GM21723 (cell line): ENCODE data around the gene EFHC2.
"Not testable (repeated sequence)": the region's sequence is repeated elsewhere in the genome, so short reads cannot be mapped to it uniquely, and the experiment has no call there.

ENCODE experiments used
- ATAC-seq: cut with Tn5 transposase; IDR thresholded peaks from one replicate; pipeline ENCODE4 v1.9.1; 2021; ENCODE audit warnings: mild to moderate bottlenecking, moderate library complexity; ENCODE audit not compliant: unreplicated experiment

Gene EFHC2

DNA sequence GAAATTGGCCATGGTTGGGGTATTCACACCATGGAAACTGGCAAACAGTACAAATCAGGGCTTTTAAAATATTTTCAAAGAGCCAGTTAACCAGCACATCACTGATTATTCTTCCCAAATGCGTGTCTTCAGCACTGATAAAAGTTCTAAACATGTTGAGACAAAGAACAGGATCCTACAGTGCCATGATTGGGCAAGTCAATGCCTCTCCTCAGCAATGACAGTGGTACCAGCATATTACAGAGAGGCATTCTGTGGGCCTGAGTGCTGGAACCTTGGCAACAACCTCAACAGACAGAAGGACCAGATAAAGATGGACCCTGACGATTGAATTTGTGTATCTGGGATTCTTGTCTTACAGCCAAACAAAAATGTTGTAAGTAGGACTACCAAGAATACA, 108.9 kb downstream of the EFHC2 start:
- ATAC-seq: no peak

DNA sequence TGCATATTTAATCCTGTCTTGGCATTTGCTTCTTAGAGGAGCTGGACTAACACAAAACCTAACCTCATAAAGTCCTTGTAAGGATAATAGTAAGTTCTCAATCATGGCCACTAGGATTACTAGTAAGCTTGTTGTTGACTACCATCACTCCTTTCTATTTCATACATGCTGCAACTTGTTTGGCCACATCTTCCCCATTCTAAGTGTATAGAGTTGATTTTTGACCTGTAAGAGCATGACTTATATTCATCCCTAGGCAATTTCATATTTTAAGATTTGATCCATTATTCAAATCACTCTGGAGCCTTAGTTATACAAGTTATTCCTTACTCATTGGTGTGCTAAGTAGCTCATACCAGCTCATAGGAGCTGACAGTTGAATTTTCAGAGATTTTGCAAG, 109.4 kb downstream of the EFHC2 start:
- no peak for ATAC-seq

DNA sequence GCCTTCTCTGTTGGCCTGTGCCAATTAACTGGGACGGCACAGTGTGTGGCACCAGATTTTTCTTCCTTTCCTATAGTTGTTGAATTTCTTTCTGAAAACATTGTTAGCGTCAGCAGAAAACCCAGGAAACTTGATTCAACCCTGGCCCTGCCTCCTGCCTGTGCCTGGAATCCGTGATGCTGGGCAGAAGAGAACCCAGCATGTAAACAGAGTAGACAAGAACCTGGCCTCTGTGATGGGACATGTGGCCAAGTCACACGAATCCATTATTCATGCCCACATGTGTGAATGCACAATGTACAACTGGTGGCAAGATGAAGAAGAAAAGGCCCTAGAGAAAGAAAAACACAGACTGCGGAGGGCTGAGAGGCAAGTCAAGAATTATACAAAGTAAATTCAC, 111.4 kb downstream of the EFHC2 start:
- no peak for ATAC-seq

DNA sequence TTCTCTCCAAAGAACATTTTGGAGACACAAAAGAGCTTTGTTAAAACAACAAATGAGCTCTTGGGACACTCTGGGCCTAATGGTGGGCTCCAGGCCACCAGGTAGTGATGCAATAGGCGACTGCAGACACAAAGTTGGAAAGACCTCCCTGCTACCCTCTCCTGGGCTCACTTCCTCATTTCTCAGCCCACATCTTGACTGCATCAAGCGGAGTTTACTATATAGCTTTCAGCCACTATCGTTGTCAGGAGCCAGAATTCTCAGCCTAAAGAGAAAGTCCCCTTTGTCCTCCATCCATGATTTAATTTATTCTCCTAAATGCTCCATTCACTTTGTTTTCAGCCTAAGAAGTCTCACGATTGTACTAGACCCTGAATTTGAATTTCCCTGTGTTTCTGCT, 114.9 kb downstream of the EFHC2 start:
- peak; percentile 74 for ATAC-seq

DNA sequence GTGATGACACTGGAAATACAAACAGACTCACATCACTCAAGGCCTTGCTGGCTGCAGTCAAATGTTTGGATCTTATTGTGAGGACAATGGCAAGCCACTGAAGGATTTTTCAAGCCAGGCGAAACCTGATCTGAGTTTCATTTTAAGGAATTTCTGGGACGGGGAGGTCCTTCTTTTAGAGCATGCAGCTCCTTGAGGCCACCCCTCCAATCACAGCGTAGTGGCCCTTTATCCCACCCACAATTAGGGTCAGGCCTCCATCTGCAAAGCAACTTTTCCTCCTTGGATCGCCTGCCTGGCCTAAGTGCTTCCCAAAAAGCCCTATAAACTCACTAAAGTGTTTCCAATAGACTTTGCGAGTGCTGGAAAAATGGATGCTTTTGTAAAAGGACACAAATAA, 115.5 kb downstream of the EFHC2 start:
- ATAC-seq: no peak

DNA sequence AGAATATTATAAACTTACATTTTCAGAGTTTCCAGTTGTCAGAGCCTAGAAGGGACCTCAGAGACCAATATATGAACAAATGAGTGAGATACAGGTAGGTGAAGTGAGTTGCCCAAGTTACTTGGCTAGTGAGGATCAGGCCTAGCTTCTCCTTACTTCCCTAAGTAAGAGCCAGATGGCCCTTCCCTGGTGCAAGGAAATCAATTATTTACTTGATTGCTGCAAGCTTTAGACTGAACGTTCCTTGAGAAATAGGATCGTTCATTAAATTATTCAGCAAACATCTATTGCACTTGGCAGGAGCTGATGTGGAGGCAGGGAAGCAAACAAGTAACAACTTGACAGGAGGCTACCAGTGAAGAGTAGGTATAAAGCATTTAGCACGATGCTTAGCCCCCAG, 117.8 kb downstream of the EFHC2 start:
- no peak for ATAC-seq

DNA sequence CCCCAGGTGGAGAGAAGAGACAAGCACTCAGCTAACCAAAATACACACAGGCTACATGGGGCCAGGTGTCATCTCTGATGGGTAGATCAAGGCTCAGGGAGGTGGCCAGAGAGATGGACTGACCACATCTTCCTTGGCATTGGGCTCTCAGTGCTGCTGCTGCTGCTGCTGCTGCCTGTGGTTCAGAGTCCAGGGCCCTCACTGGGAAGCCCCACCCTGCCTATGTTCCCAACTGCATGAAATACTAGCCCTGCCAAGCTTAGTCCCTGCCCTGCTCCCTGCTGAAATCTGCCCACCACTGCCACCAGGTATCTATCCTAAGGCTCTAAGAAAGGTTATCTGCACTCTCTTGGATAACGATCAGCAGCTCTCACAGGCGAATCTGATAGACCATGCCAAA, 118.7 kb downstream of the EFHC2 start:
- ATAC-seq: no peak

DNA sequence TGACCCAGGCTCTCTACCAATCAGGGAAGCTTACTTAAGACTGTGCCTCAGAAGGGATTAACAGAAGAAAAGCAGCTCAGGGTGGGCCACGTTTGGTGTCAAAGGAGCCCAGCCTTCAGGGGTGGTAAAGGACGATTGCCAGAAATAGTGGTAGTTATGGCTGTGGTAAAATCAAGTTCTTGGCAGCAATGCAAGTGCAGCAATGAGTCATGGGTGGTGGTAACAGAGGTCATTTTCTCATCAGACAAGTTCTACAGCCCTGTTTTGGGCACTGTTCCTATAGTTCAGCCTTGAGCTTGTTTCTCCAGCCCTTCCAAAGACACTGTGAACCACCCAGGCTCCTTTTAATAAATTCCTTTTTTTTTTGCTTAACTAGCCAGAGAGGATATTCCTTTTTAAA, 120.3 kb downstream of the EFHC2 start:
- ATAC-seq: no peak

DNA sequence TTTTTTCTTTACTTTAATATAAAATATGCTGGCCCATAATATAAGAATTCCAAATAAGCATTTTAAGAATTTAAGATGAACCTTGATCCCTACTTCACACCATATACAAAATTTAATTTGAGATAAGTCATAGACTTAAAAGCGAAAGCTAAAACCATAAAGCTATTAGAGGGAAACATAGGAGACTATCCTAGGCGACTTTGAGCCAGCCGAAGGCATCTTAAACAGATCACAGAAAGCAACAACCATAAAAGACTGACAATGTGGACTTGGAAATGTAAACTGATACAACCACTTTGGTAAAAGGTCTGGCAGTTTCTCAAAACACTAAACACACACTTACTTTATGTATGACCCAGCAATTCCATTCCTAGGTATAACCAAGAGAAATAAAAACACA, 125.0 kb downstream of the EFHC2 start:
- ATAC-seq: no peak

DNA sequence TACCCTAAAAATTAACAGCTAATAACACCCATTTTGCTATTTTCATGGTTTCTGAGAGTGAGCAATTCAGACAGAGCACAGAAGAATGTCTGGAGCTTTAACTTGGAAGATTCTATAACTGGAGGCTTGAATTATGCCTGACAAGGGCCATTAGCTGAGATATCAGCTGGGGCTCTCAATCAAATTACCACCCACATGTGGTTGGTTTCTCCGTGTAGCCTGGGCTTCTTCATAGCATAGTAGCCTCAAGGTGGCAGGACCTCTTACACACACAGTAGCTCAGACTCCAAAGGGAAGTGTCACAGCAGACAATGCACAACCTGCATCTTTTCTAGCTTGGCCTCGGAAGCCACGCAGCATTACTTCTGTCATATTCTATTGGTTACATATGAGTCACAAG, 127.3 kb downstream of the EFHC2 start:
- no peak for ATAC-seq

DNA sequence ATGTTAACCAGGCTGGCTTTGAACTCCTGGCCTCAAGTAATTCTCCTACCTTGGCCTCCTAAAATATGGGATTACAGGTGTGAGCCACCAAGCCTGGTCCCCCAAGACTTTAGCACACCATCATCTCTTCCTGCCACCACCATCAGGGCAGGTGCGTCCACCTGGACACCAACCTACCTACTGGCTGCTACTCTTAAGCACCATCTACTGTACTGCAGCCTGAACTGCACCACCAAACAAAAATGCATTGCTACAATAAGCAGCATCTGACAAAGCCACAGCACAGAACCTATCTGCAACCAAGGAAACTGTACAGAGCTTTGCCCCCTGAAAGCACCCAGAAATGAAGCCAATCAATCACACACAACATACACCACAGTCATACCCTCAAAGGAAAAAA, 139.7 kb downstream of the EFHC2 start:
- ATAC-seq: no peak

DNA sequence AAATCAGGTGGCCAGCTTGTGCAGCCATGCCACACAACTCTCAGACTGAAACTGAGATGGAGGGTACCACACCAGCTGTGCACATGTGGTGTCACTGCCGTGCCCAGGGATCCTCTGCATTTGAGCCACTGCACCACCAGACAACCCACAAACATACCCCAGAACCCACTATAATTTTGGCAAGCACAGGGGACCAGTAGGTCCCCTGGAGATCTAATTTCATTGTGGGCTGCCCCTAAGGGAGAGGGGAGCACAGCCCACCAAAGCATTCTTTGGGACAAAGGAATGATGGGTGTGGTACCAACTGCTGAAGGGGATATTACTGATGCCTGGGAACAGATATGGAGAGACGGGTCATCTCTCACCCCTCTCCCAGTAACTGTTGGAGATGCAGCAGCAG, 140.9 kb downstream of the EFHC2 start:
- no peak for ATAC-seq

DNA sequence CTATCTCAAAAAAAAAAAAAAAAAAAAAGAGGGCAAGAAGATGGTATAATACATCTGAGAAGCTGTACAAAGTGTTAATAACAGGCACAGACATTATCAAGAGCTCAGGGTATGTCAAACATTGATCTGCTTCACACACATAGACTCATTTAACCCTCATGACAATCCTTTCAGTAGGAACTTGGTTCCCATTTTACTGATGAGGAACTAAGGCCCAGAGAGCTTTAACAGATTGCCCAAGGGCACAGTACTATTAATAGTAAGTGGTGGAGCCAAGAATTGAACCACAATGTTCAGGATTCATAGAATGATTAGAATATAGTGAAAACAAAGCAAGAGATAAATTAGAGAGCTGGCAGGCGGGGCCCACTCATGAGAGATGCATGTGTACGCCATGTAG, 154.4 kb downstream of the EFHC2 start:
- no peak for ATAC-seq

DNA sequence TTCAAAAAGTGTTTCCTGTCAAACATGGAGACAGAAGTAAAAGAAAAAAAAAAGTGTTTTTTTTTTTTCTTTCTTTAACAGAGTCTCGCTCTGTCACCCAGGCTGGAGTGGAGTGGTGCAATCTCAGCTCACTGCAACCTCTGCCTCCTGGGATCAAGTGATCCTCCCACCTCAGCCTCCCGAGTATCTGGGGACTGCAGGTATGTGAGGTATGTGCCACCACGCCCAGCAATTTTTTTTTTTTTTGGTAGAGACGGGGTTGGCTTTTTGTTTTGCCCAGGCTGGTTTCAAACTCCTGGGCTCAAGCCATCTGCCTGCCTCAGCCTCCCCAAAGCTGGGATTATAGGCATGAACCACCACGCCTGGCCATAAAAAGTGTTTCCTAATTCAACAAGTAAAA, 155.6 kb downstream of the EFHC2 start:
- ATAC-seq: not testable (repeated sequence)

DNA sequence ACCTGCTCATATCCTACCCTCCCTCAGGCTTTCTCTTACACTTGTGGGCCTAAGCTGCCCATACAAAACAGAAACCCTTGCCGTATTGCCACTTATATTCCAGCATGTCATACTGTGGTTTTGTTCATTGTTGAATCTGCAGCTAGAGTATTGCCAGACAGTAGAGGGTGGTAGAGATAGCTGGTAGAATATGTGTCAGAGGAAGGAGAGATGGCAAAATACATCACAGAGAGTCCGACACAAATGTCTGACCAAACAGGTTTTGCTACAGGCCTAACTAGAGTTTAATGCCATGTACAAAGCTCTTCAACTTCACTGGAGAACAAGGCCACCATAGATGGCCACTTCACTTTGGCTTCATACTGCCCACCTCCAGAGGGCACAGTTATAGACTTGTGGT, 160.1 kb downstream of the EFHC2 start:
- no peak for ATAC-seq

DNA sequence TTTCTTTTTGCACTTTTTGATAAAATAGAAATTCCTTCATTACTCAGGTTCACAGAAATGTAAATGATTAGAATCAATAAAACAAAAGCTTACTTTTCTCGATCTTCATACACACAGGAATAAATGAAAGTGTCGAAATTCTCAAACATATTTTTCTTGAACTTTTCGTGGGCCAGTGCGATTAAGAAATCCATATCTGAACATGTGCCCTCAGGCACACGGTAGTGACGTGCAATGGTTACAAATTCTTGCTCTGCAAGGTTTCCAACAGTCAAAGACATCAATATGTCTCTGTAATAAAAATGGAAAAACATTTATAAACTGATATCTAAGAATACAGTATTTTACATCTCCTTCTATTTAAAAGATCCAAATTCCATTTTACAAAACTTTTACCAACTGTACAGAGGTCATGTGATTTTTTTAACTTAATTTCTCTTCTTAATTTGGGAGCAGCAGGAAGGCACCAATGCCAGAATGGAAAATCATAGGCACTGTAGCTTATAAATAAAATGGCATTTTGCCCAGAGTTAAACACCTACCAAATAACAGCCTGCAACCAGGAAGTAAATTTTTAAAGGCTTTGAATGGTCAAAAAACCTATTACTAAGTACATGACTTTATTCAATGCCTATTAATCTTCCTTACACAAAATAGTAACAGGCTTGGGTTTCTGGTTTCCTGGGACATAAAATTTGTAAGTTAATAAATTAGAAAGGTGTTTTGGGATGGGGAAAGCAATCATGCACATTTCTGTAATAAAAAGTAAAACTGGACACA, 165.0 kb downstream of the EFHC2 start:
- ATAC-seq: no peak

DNA sequence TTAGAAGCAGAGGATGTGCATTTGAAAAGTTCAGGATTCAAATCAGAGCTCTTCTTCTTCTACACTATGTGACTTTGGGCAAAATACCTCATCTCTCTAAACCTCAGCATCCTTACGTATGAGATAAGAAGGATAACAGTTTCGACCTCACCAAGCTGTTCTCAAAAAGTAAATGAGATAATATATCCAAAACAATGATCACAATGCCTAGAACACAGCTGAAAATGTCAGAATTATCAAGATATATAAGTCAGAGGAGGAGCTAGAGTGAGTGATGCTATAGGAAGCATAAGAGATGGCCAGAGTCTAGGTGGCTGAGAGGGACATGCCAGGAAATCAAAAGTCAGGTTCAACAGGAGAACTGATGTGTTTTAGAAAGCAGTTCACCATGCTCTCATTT, 168.0 kb downstream of the EFHC2 start:
- ATAC-seq: no peak

DNA sequence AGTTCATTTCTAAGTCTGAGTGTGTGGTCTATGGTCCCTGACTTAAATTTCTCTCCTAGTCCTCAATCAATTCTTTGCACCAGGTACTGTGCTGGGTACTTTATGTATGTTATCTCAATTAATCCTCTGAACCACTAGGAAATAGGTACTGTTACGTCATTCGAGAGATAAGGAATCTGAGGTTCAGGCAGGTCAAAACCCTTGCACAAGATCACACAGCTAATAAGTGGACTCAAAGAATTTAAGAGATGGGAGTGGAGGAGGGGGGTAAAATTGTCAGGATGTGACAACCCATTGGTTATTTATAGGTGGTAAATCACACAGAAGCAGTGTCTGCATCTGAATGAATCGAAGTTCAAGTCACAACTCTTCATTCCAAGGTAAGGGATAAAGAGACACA, 169.4 kb downstream of the EFHC2 start:
- no peak for ATAC-seq

DNA sequence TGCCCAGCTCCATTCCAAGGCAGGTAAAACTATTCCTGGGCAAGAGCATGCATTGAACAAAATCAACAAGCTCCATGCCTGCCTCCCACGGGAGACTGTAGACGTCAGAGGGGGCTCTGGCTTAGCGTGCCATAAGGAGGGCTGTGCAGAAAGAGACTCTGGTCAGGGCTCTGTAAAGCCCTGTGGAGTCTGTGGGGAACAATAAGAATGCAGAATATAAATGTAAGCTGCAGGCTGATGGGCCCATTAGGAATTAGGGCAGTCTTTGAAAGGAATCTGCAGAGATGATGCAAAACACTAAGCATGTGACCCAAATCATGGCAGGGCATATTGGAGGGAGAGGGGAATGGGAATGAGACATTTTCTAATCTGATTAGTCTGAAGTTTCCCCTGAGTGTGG, 170.3 kb downstream of the EFHC2 start:
- no peak for ATAC-seq

DNA sequence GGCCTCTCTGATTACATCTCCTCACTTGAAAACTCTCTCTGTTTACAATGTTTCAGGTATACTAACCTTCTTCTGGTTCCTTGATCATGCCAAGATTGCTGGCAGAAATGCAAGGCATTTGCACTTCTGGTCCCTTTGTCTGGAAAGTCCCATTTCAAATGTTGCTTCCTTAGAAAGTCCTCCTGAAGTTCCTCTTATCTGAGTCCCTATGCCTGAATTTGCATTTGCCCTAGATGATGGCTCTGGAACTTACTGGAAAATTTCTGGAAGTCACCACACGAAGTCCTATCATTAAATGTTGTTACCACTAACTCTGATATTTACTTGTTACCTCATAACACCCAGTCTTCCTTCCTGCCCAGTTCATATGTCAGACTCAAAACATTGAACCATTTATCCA, 176.4 kb downstream of the EFHC2 start:
- no peak for ATAC-seq

DNA sequence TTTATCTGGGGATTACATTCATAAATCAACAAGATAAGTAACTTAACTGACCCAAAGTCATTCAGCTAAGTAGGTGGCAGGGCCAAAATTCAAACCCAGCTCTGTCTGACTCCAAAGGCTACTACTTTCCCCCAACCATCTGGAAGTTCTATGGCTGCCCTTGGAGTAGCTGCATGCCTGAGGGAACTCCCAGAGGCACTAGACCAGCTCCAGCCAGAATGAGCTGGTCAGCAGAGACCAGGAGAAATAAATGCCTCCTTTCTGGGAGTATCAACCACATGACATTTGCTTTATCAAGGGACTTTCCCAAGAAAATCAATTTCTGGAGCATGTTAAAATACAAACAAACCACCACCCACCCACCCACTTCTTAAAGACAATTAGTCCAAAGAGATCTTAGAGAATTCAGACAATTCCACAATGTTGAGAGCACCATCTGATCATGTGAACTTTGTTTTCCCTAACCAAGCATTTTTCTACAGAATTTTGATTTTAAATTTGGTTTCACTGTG, 180.5 kb downstream of the EFHC2 start:
- ATAC-seq: no peak

DNA sequence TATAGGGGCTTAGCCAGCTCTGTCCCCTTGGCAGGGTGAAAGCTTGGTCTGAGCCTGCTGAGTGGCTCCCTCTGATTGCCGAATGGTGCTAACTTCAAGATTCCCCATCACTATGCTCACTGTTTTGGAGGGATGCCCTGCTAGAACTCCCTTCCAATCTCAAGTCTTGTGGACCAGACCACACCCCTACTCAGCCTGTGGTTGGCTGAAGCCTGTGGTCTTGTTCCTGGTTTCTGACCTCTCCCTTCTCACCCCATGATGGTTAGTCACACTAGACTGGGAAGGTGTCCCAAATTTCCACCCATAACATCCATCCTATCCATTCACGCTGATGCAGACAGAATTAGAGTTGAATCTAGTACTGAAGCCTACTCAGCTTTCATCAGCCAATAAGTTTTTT, 185.6 kb downstream of the EFHC2 start:
- no peak for ATAC-seq

DNA sequence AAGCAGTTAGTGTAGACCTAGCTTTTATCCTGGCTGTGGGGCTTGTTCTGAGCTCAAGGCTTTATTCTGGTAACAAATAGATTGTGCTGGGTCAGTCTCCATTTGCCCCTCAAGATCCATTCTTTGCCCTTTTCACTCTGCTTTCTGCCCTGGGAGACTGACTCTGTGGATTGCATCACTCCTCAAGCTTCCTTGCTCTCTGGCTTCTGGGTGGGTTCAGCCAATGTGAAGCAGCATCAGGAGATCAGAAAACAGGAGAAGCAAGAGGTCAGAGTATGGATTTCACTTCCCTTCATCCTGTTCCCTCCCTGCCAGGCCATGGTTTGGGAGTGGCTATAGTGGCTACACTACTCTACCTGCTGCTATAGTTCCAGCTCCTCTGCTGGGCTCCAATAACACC, 186.2 kb downstream of the EFHC2 start:
- no peak for ATAC-seq
